ENCODE results near the gene PIGQ.
A peak's percentile ranks its signal among the peaks of the same experiment; 100 is the strongest.

PIGQ gene

DNA sequence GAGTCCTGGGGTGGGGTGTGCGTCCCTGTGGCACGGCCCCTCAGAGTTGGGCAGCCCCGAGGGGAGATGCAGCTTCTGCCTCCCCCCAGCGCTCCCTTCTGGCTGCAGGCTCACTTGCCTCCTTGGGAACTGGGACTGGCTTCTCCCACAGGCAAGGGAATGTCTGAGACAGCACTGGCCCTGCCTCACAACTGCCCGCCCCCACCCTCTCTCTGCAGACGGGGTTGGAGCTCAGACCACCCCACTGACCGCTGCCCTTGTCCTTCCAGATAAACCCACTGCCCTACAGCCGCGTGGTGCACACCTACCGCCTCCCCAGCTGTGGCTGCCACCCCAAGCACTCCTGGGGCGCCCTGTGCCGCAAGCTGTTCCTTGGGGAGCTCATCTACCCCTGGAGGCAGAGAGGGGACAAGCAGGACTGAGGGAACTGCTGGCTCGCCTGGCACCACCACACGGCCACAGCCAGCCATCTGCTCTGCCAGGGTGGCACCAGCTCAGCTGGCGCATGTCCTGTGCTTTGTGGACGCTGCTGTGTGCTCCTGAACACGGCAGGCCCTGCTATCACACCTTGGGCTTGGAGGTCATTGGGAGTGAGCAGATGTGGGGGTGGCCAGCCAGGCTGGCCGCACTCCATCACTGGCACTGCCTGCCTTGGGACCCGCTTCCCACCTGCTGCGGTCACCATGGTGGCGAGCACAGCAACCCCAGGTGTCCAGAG is 13.0 kb downstream of the PIGQ start:
- Histone ChIP-seq H2AK5ac (ENCODE audit: low read depth, low read length) (peak overlapping the region; percentile 75), H3K9me3 (replicated peaks in 1 of 2; ENCODE audit: control insufficient read depth in 2 of 2, insufficient read depth in 1 of 2, low read depth in 1 of 2, low read length in 2 of 2) (no peaks in the 10 kb centered on the region), H3K9ac (ENCODE audit: low read depth, low read length, poor library complexity) (peak overlapping the region; percentile 21), H3K4ac (ENCODE audit: low read length) (no peak overlapping the region), H4K91ac (ENCODE audit: low read depth, low read length, poor library complexity) (no peak overlapping the region), H3K27me3 (ENCODE audit: control insufficient read depth in 3 of 3, insufficient read depth in 3 of 3, low read depth in 1 of 3, low read length in 3 of 3) (peaks cover 0 to 21% (median 0%) of the 10 kb centered on the region in 3 experiments), H3K14ac (ENCODE audit: low read length) (peak overlapping the region; percentile 38), H3K36me3 (replicated peaks in 1 of 2; ENCODE audit: control insufficient read depth in 2 of 2, insufficient read depth in 2 of 2, low read length in 2 of 2) (peaks cover 8 to 18% of the 10 kb centered on the region in 2 donors), H4K8ac (ENCODE audit: low read depth, low read length) (no peak overlapping the region), H3K79me1 (ENCODE audit: low read depth, low read length) (peaks cover 2% of the 10 kb centered on the region), H3K4me2 (ENCODE audit: insufficient read depth, low read length, poor library complexity, severe bottlenecking) (no peak overlapping the region), H3K4me1 (ENCODE audit: control insufficient read depth in 2 of 2, insufficient read depth in 1 of 2, low read depth in 1 of 2, low read length in 2 of 2) (peaks cover 0 to 12% of the 10 kb centered on the region in 2 donors), H3K18ac (ENCODE audit: low read length) (peak overlapping the region; percentile 85), H3K27ac (replicated peaks; ENCODE audit: low read length) (no peak overlapping the region), H3K23ac (ENCODE audit: low read depth, low read length, poor library complexity) (peak overlapping the region; percentile 80), H2BK12ac (ENCODE audit: low read length) (peak overlapping the region; percentile 73), H2AFZ (ENCODE audit: low read length) (no peak overlapping the region), H2BK15ac (ENCODE audit: low read length) (no peak overlapping the region), H3K4me3 (ENCODE audit: low read length in 2 of 2) (no peak overlapping the region), H2BK120ac (ENCODE audit: low read depth, low read length) (no peak overlapping the region), H2BK5ac (ENCODE audit: low read length) (peak overlapping the region; percentile 75)
- DNase-seq (ENCODE audit: low spot score) = no peak
- WGBS, 2 donors (ENCODE audit: extremely low coverage in 2 of 2, insufficient read length in 2 of 2, insufficient replicate concordance in 1 of 2) = no CpG with 5 or more reads among the region's 21 CpGs

DNA sequence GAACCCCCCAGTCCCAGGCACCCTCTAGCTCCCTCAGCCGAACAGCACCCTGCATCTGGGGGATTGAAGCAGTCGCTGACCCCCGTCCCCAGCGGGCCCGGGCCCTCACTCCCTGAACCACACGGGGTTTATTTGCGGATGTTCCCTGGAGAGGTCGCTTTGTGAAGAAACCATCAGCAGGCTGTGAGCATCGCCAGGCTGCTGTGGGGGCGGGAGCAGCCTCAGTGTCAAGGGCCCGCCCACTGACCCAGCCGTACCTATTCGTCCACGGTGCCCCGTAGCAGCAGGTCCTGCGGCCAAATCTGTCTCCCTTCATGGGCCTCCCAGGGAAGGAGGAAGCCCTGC is 13.7 kb downstream of the PIGQ start:
- peak overlapping the region; percentile 85 for H3K18ac ChIP-seq (ENCODE audit: low read length)
- H3K79me1 ChIP-seq (ENCODE audit: low read depth, low read length) = peaks cover 2% of the 10 kb centered on the region
- H2BK12ac ChIP-seq (ENCODE audit: low read length) = peak overlapping the region; percentile 58
- H3K4ac ChIP-seq (ENCODE audit: low read length) = no peak overlapping the region
- no peak overlapping the region for H4K91ac ChIP-seq (ENCODE audit: low read depth, low read length, poor library complexity)
- peaks cover 8 to 18% of the 10 kb centered on the region in 2 donors for H3K36me3 ChIP-seq (replicated peaks in 1 of 2; ENCODE audit: control insufficient read depth in 2 of 2, insufficient read depth in 2 of 2, low read length in 2 of 2)
- H3K27ac ChIP-seq (replicated peaks; ENCODE audit: low read length) = no peak overlapping the region
- WGBS, 2 donors (ENCODE audit: extremely low coverage in 2 of 2, insufficient read length in 2 of 2, insufficient replicate concordance in 1 of 2) = no CpG with 5 or more reads among the region's 16 CpGs
- peak overlapping the region; percentile 43 for H3K4me2 ChIP-seq (ENCODE audit: insufficient read depth, low read length, poor library complexity, severe bottlenecking)
- peak overlapping the region; percentile 38 for H3K14ac ChIP-seq (ENCODE audit: low read length)
- no peak overlapping the region for H2BK5ac ChIP-seq (ENCODE audit: low read length)
- no peak overlapping the region for H4K8ac ChIP-seq (ENCODE audit: low read depth, low read length)
- H3K23ac ChIP-seq (ENCODE audit: low read depth, low read length, poor library complexity) = peak overlapping the region; percentile 96
- peaks cover 0 to 21% (median 0%) of the 10 kb centered on the region in 3 experiments for H3K27me3 ChIP-seq (ENCODE audit: control insufficient read depth in 3 of 3, insufficient read depth in 3 of 3, low read depth in 1 of 3, low read length in 3 of 3)
- peak overlapping the region; percentile 24 for H3K9ac ChIP-seq (ENCODE audit: low read depth, low read length, poor library complexity)
- H2BK120ac ChIP-seq (ENCODE audit: low read depth, low read length) = no peak overlapping the region
- no peak overlapping the region for H2AFZ ChIP-seq (ENCODE audit: low read length)
- H3K4me1 ChIP-seq (ENCODE audit: control insufficient read depth in 2 of 2, insufficient read depth in 1 of 2, low read depth in 1 of 2, low read length in 2 of 2) = peaks cover 6 to 16% of the 10 kb centered on the region in 2 donors
- H2AK5ac ChIP-seq (ENCODE audit: low read depth, low read length) = peak overlapping the region; percentile 94
- H2BK15ac ChIP-seq (ENCODE audit: low read length) = no peak overlapping the region
- no peak overlapping the region for H3K4me3 ChIP-seq (ENCODE audit: low read length in 2 of 2)
- H3K9me3 ChIP-seq (replicated peaks in 1 of 2; ENCODE audit: control insufficient read depth in 2 of 2, insufficient read depth in 1 of 2, low read depth in 1 of 2, low read length in 2 of 2) = no peaks in the 10 kb centered on the region
- DNase-seq (ENCODE audit: low spot score) = no peak

DNA sequence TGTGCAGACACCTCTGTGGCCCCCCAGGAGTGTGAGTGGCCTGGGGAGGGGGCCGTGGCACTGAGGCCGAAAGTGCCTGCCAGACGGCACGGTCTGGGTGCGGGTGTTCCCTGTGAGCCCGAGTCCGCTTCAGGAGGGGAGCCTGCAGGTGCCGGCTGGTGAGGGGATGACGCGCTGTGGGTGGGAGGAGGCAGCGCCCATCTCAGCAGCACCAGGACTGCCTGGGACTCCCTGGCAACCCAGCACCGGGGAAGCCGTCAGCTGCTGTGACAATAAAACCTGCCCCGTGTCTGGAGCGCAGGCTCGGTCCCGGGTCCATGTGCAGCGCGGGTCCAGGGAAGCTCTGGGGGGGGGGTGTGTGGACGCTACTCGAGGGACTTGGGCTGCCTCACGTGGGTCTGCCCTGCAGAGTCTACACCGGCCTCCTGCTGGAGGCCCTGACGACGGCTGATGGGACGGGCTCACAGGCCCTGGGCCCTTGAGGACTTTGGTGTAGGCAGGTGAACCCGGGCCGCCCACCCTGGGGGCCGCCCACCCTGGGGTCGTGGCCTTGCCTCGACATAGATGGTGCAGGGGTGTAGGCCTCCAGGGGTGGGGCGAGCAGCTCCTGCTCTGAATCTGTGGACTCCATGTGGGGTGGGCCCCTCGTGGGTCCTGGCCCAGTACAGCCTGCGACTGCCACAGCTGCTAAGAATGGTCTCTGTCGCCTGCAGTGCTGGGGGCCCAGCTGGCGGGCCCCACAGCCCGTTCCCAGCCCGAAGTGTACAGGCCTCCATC is 14.2 kb downstream of the PIGQ start:
- Histone ChIP-seq H3K4ac (ENCODE audit: low read length) (peak overlapping the region; percentile 84), H3K4me2 (ENCODE audit: insufficient read depth, low read length, poor library complexity, severe bottlenecking) (peak overlapping the region; percentile 43), H3K36me3 (replicated peaks in 1 of 2; ENCODE audit: control insufficient read depth in 2 of 2, insufficient read depth in 2 of 2, low read length in 2 of 2) (peaks cover 8 to 18% of the 10 kb centered on the region in 2 donors), H3K27ac (replicated peaks; ENCODE audit: low read length) (no peak overlapping the region), H3K9ac (ENCODE audit: low read depth, low read length, poor library complexity) (peak overlapping the region; percentile 24), H3K18ac (ENCODE audit: low read length) (peak overlapping the region; percentile 83), H3K27me3 (ENCODE audit: control insufficient read depth in 3 of 3, insufficient read depth in 3 of 3, low read depth in 1 of 3, low read length in 3 of 3) (peaks cover 0 to 21% (median 0%) of the 10 kb centered on the region in 3 experiments), H3K23ac (ENCODE audit: low read depth, low read length, poor library complexity) (peak overlapping the region; percentile 96), H3K79me1 (ENCODE audit: low read depth, low read length) (peaks cover 2% of the 10 kb centered on the region), H2BK120ac (ENCODE audit: low read depth, low read length) (no peak overlapping the region), H2AFZ (ENCODE audit: low read length) (no peak overlapping the region), H3K4me3 (ENCODE audit: low read length in 2 of 2) (no peak overlapping the region), H3K14ac (ENCODE audit: low read length) (peak overlapping the region; percentile 21), H4K91ac (ENCODE audit: low read depth, low read length, poor library complexity) (no peak overlapping the region), H2BK5ac (ENCODE audit: low read length) (no peak overlapping the region), H3K4me1 (ENCODE audit: control insufficient read depth in 2 of 2, insufficient read depth in 1 of 2, low read depth in 1 of 2, low read length in 2 of 2) (peaks cover 7 to 16% of the 10 kb centered on the region in 2 donors), H2AK5ac (ENCODE audit: low read depth, low read length) (peak overlapping the region; percentile 94), H2BK12ac (ENCODE audit: low read length) (peak overlapping the region; percentile 41), H4K8ac (ENCODE audit: low read depth, low read length) (no peak overlapping the region), H2BK15ac (ENCODE audit: low read length) (peak overlapping the region; percentile 89), H3K9me3 (replicated peaks in 1 of 2; ENCODE audit: control insufficient read depth in 2 of 2, insufficient read depth in 1 of 2, low read depth in 1 of 2, low read length in 2 of 2) (no peaks in the 10 kb centered on the region)
- WGBS, 2 donors (ENCODE audit: extremely low coverage in 2 of 2, insufficient read length in 2 of 2, insufficient replicate concordance in 1 of 2) = no CpG with 5 or more reads among the region's 38 CpGs
- DNase-seq (ENCODE audit: low spot score) = no peak

DNA sequence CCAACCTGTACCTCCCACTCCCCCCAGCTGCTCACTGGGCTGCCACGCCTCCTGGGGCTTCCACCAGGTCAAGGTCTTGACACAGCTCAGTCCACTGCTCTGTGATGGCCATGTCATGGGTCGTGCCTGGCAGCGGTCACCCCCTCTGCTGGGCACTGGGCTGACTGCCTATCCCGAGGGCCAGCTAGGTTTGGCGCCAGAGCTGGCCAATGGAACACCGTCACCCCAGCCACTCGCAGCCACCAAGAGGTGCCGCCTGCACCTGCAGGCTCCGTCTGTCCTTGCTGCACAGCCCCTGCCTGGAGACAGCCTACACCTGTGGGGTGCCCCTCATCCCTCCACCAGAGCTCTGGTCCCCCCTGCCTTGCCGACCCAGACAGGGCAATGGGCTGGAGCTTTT is 15.6 kb downstream of the PIGQ start:
- no peak for DNase-seq (ENCODE audit: low spot score)
- Histone ChIP-seq H3K14ac (ENCODE audit: low read length) (peak overlapping the region; percentile 94), H3K4me3 (ENCODE audit: low read length in 2 of 2) (no peak overlapping the region), H2BK120ac (ENCODE audit: low read depth, low read length) (no peak overlapping the region), H3K27me3 (ENCODE audit: control insufficient read depth in 3 of 3, insufficient read depth in 3 of 3, low read depth in 1 of 3, low read length in 3 of 3) (peaks cover 0 to 21% (median 0%) of the 10 kb centered on the region in 3 experiments), H3K4me2 (ENCODE audit: insufficient read depth, low read length, poor library complexity, severe bottlenecking) (no peak overlapping the region), H2BK12ac (ENCODE audit: low read length) (peak overlapping the region; percentile 22), H3K23ac (ENCODE audit: low read depth, low read length, poor library complexity) (peak overlapping the region; percentile 68), H3K79me1 (ENCODE audit: low read depth, low read length) (peaks cover 5% of the 10 kb centered on the region), H3K18ac (ENCODE audit: low read length) (peak overlapping the region; percentile 57), H2AFZ (ENCODE audit: low read length) (no peak overlapping the region), H3K4ac (ENCODE audit: low read length) (no peak overlapping the region), H3K4me1 (ENCODE audit: control insufficient read depth in 2 of 2, insufficient read depth in 1 of 2, low read depth in 1 of 2, low read length in 2 of 2) (peaks cover 7 to 16% of the 10 kb centered on the region in 2 donors), H3K36me3 (replicated peaks in 1 of 2; ENCODE audit: control insufficient read depth in 2 of 2, insufficient read depth in 2 of 2, low read length in 2 of 2) (peaks cover 8 to 17% of the 10 kb centered on the region in 2 donors), H2BK5ac (ENCODE audit: low read length) (no peak overlapping the region), H2AK5ac (ENCODE audit: low read depth, low read length) (no peak overlapping the region), H4K8ac (ENCODE audit: low read depth, low read length) (no peak overlapping the region), H3K27ac (replicated peaks; ENCODE audit: low read length) (no peak overlapping the region), H3K9me3 (replicated peaks in 1 of 2; ENCODE audit: control insufficient read depth in 2 of 2, insufficient read depth in 1 of 2, low read depth in 1 of 2, low read length in 2 of 2) (no peaks in the 10 kb centered on the region), H2BK15ac (ENCODE audit: low read length) (no peak overlapping the region), H4K91ac (ENCODE audit: low read depth, low read length, poor library complexity) (no peak overlapping the region), H3K9ac (ENCODE audit: low read depth, low read length, poor library complexity) (peak overlapping the region; percentile 44)
- no CpG with 5 or more reads among the region's 10 CpGs for WGBS, 2 donors (ENCODE audit: extremely low coverage in 2 of 2, insufficient read length in 2 of 2, insufficient replicate concordance in 1 of 2)
